D721Med (cell line): ENCODE results near the gene MRPS9.

Experiments used
- DNase-seq: peaks from one replicate; pipeline ENCODE4 v3.0.0; 2011; ENCODE audit warnings: low spot score; ENCODE audit not compliant: insufficient read length
- FAIRE-seq: peaks from 2 replicates; lab custom pipeline; 2011; peaks lifted over from hg19 to GRCh38; lab: Jason Lieb, UNC
- CTCF ChIP-seq: IDR thresholded peaks from 2 replicates; pipeline ENCODE4 v1.5.1; 2012; ENCODE audit warnings: mild to moderate bottlenecking, control low read depth; ENCODE audit not compliant: insufficient read depth; ENCODE audit errors: missing control alignments

MRPS9 gene

GRCh38 chr2:105062158-105062557 lies 24.3 kb downstream of the MRPS9 start:
- TF ChIP-seq CTCF = no peak
- DNase-seq = no peak
- no peak for FAIRE-seq

- no peak for TF ChIP-seq CTCF
- DNase-seq (no peak), FAIRE-seq (no peak)
Observed at GRCh38 chr2:105068387-105068786, 30.5 kb downstream of the MRPS9 start.

- DNase-seq (no peak), FAIRE-seq (no peak)
- TF ChIP-seq CTCF = no peak
Observed at GRCh38 chr2:105068875-105069274, 31.0 kb downstream of the MRPS9 start.

GRCh38 chr2:105070010-105070865 lies 32.4 kb downstream of the MRPS9 start:
- TF ChIP-seq CTCF = no peak
- DNase-seq = no peak
- FAIRE-seq = no peak

- DNase-seq (no peak), FAIRE-seq (no peak)
- TF ChIP-seq CTCF = no peak
Observed at GRCh38 chr2:105071379-105071778, 33.5 kb downstream of the MRPS9 start.

- no peak for FAIRE-seq
- no peak for TF ChIP-seq CTCF
- no peak for DNase-seq
Observed at GRCh38 chr2:105072039-105072438, 34.2 kb downstream of the MRPS9 start.

- peak; percentile 51 for FAIRE-seq
- TF ChIP-seq CTCF = no peak
- DNase-seq = no peak
Observed at GRCh38 chr2:105073591-105073990, 35.7 kb downstream of the MRPS9 start.
